MM.1S (cell line): ENCODE measurements around the gene HASPIN.

Experiments used
- EZH2 ChIP-seq: fragments of 300-600 bp; sonication (generic); optimal IDR thresholded peaks from 2 replicates; pipeline ENCODE3; 2017; ENCODE audit warnings: low read depth, mild to moderate bottlenecking, antibody characterized with exemption, low read length, mixed read lengths
- EZH2phosphoT487 ChIP-seq: fragments of 300-600 bp; sonication (generic); IDR thresholded peaks from 2 replicates; pipeline ENCODE4 v1.6.1; 2018; ENCODE audit warnings: antibody characterized with exemption, low read length
- TF ChIP-seq, protein P1 (sequence below): fragments of 300-600 bp; sonication (generic); IDR thresholded peaks from 2 replicates; pipeline ENCODE4 v1.5.1; 2016; ENCODE audit warnings: antibody characterized with exemption, low read length, mixed read lengths

- TF ChIP-seq, protein P1, sequence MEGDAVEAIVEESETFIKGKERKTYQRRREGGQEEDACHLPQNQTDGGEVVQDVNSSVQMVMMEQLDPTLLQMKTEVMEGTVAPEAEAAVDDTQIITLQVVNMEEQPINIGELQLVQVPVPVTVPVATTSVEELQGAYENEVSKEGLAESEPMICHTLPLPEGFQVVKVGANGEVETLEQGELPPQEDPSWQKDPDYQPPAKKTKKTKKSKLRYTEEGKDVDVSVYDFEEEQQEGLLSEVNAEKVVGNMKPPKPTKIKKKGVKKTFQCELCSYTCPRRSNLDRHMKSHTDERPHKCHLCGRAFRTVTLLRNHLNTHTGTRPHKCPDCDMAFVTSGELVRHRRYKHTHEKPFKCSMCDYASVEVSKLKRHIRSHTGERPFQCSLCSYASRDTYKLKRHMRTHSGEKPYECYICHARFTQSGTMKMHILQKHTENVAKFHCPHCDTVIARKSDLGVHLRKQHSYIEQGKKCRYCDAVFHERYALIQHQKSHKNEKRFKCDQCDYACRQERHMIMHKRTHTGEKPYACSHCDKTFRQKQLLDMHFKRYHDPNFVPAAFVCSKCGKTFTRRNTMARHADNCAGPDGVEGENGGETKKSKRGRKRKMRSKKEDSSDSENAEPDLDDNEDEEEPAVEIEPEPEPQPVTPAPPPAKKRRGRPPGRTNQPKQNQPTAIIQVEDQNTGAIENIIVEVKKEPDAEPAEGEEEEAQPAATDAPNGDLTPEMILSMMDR = no peak
- TF ChIP-seq EZH2 (no peak), EZH2phosphoT487 (no peak)
Measured at GRCh38 chr17:3739422-3740124, 15.9 kb downstream of the HASPIN start.
